Anterior cingulate cortex (tissue), 58 donors: ENCODE results near the gene IGSF11.

Source experiments
- DNase-seq, 58 donors: peaks; one replicate each; lab custom pipeline; 2025; lab: John Stamatoyannopoulos, UW

IGSF11 gene

DNA sequence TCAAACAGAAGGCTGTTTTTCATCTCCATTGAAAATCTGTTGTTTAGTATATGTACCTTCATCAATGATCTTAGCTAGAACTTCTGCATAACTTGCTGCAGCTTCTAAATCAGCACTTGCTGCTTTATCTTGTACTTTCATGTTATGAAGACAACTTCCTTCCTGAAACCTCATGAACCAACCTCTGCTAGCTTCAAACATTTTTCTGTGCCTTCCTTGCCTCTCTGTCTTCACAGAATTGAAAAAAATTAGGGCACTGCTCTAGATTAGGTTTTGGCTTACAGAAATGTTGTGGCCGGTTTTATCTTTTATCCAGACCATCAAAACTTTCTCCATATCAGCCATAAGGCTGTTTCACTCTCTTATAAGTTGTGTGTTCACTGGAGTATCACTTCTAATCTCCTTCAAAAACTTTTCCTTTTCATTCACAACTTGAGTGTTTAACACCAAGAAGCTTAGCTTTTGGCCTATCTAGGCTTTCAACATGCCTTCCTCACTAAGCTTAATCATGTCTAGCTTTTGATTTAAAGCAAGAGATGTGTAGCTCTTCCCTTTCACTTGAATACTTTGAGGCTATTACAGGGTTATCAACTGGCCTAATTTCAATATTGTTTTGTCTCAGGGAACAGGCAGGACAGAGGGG lies 78.6 kb downstream of the IGSF11 start:
- DNase-seq = no peak

DNA sequence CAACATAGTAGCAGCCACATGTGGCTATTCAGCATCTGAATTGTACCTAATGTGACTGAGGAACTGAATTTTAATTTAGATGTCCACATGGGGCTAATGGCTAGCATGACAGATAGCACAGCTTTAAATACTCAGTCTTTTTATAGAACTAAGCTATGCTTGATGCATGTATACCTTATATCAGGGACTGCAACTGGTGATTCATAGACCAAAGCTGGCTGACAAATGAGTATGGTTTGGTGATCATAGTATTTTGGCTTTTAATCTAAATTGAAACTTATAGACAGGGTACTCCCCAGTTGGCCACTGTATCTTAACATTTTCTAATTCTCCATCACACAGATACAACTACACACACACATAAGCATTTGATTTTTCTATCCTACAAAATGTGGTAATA lies 83.6 kb downstream of the IGSF11 start:
- DNase-seq = no peak

DNA sequence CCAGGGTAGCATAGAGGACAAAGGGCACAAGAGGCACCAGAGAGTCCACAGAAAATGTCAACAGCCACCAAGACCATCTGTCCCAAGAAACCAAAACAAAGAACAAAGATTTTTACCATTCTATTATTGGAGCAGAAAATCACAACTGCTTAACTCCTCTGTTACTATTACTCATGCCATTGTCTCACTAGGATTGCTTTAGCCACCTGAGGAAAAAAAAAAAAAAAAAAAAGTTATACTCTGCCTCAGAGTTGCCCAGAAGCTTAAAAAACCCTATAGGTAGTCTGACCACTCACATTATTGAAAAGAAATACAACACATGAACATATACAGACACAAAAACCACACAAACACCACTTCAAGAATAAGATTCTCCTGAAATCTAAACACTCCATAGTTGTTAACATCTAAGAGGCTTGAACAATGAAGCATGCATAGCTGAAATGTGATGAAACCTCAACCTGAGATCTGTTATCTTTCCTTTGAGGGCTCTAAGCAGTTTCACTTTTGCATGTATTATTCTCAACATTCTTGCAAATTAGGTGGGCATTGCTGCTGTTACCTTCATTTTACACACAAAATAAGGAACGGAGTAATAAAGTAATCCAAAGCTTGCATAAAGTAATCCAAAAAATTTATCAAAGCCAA lies 85.4 kb downstream of the IGSF11 start:
- no peak for DNase-seq

DNA sequence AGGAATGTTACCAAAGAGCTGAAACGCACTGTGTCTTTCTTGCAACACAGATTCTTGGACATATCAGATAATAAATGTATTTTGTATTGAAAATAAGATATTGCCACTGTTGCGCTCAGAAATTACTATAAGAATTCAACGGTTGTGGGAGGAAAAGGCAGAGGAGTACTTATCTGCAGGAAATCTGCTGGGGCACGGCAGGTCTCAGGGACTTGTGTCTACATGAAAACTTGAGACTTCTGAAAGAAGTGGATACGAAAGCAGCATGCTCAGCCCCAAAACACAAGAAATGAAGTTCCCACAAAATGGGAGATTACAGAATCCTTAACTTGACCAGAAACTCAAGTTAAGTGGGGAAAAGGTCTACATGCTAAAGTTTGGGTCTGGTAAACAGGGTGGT lies 86.5 kb downstream of the IGSF11 start:
- no peak for DNase-seq

DNA sequence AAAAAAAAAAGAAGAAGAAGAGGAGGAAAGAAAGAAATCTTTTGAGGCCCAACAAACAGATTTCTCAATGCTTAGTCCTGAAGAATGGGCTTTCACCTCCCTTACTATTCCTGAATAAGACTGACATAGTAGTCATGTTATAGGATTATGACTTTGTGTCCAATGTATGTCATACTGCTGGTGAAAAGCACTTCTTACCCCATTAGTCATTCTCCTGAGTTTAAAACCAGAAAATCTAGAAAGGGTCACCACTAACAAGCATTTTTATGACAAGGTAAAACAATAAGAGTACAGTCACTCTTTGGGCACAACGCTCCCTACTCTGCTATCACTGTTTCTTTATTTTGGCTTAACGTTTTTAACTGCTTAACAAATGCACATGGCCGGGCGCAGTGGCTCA lies 88.2 kb downstream of the IGSF11 start:
- DNase-seq = no peak

DNA sequence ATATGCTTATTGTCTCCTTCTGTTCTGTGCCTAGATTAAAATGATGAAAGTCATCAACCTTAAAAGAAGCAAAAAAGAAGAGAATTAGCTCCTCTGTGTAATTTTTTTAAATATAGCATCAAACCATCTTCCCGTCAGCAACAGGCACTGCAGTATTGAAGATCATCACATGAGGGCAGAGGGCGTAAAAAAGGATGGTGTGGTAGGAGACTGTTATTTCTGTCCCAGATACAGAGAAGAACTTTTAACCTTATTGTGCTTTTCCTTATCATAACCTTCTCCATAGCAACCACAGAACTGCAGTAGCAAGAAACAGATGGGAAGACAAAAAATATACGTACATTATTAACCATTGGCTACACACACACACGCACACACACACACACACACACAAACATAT lies 88.8 kb downstream of the IGSF11 start:
- DNase-seq = no peak

DNA sequence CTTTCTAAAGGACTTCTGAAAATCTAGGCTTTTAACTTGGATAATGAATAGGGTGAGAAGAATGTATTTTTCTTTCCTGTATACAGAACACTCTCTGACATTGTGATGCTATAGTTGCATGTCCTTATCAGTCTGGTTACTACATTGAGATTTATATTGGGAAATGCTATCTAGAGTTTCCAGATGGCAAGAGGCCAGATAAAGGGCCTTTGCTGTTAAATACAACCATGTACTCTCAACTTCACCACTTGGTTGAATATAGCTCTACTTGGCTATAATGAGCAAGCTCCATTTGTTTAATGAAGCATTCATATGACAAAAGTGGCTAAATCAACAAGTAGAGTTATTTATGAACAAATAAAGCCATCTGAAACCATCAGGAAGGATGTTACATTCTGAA lies 91.0 kb downstream of the IGSF11 start:
- DNase-seq = no peak

DNA sequence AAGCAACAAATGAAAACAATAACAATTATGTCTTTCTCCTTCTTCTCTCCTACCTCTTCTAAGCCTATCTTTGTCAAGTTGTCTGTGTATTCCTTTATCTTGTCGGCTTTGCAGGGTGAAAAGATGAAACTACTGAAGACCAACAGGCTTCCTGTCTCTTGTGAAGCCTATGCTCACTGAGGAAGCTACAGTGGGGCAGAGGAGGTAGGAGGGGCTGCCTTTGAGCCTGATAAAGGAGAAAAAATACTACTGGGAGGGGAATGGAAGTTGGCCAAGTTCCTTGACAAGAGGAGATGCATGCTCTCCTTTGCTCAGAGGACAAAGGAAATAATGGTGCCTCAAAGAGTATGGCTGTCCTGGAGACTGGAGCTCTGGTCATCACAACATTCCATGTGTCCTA lies 92.0 kb downstream of the IGSF11 start:
- no peak for DNase-seq

DNA sequence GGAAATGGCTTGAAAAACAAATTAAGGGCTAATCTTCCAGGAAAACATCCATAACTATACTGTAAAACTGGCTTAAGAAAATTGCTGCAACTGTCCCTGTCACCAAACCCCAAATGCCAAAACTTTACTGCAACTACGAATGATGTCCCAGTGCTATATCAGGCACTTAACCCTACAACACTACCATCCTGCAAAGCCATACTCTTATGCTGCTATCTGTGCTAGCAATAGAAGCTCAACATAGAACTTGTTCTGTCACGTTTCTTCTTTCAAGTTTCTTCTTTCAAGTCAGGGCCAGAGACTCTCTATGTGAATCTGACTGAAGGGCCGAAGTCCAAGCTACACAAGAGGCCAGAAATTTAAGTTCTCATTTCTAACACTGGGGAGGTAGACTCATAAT lies 92.5 kb downstream of the IGSF11 start:
- DNase-seq = no peak

DNA sequence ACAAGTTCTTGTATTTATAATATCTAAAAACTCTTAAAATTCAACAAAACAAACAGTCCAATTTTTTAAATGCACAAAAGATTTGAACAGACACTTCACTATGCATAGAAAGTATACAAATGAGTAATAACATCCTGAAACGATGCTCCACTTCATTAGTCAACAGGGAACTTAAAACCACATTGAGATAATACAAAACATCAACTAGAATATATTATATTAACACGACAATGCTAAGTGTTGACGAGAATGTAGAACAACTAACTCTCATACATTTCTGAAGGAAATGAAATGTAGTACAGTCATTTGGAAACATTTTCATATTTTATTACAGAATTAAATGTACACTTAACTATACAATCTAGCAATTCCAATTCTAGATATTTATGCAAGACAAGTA lies 93.4 kb downstream of the IGSF11 start:
- no peak for DNase-seq

DNA sequence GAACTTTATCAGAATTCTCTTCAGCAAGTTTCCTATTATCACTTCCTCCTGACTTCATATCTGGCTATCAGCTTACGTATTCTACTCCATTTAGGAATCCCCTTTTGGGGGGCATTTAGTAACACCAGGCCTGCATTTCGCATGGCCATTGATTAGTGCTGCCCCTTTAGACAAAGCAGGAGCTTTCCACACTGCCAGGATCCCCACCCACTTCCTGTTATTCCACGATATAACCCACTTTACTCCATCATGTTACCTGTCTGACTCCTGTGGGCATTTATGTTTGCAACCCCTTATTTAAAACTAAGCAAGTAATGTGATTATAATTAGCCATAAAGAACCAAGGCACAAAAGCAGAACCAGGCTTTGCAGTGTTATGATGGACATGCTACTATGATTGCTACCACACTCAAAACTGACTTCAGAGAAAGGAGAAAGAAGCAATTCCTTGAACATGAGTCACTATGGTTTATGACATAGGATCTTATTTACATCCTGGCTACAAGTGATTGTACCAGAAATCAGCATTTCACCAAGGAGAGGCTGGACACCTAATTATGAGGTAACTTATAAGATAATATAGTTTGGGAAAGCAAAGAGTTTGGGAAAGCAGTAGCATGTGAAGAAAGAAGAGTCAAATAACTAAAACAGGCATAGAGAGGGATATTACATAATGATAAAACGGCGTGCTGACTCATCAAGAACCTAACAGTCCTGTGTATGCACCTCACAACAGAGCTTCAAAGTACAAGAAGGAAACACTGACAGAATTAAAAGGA lies 96.3 kb downstream of the IGSF11 start:
- no peak for DNase-seq

DNA sequence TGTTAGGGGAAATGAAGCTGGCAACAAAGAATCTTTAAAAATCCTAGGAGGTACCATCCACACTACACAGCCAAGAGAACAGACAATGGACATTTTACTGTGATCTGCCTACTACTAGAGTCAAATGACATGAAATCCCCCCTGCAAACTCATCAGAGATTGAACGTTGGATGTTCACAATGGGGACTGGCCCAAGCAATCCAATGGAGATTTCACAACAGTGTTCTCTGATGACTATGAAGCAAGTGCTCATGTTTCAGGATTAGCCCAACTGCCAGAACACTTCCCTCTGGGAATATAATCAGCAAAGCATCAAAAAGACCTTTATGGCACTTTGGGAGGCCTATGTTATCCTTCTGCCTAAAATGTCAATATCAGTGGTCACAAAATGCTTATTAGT lies 97.8 kb downstream of the IGSF11 start:
- DNase-seq = no peak

DNA sequence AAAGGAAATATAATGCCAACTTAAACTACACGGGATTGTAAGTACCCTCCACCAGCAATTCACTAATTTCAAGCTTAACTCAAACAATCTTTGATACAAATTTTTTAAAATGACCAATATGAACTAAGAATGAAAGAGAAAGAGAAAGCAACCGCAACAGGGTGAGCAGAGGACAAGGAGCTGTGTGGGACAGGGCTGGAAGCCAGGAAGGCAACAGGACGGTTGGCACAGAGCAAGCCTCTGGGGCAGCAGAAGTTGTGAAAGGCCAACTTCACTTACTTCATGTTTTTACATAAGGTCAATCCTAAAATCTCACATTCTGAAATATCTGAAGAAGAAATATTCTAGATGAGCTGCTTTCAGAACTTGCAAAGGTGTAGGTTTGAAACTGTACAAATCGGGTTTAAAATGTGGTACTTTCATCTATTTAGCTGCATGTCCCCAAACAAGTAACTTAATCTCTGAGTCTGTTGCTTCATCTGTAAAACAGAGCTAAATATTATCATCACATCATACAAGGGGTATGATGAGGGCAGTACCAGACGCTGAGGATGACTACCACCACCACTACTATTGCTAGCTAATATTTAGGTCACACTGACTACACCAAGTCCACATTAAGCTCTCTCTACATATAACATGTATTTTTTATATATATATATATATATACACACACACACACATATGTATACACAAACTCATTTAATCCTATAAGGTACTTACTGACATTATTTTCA lies 101.7 kb downstream of the IGSF11 start:
- DNase-seq = peak in 25 of 58 donors; percentile 0 to 45 (median 8)

DNA sequence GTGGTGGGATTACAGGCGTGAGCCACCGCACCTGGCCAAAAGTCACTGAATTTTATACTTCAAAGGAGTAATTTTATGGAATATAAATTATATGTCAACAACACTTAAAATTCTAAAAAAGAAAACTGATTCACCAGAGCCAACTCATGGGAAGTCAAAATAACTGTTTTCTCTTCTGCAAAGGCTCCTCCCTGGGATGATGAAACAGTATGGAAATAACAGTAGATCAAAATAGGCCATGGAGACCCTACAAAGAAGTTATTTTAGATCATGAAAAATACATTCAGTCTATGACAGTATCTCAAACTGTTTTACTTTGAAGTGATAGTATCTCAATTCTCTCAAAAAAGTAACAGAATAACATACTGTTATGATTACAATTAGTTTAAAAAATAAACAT lies 102.7 kb downstream of the IGSF11 start:
- DNase-seq = no peak

DNA sequence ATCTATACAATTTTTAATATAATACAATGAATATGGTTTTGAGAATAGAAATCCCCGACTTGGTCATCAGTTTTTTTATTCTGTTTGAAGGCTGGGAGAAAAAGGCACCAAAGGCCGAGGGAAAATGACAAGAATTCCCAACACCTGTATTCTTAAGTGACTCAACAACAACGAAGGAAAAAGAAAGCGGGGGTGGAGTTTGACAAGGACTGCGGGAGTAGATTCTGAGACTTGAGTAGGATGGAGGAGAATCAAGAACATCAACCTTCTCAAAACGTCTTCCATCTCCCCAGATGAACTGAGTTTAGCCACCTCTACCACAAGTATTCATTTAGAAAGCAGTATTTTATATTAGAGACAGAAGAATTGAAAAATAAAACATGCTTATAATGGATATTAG lies 107.2 kb downstream of the IGSF11 start:
- no peak for DNase-seq

DNA sequence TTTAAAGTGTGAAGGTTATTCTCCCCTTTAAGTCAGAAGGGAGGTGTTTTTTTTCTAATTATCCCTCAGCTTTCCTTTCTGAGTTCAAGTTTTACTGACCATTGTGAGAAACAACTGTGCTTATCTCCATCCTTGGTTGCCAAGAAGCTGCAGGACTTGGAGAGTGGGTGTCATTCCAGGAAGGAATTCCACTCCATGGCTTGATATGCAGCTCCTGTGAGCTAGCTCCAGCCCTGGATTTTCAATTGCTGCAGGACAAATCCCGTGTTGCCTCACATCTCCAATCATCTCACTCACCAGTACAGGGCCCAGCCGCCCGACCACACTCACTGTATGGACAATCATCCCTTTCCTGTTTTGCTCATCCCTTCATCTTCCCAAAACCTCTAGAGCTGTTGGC lies 122.5 kb downstream of the IGSF11 start:
- DNase-seq = no peak

DNA sequence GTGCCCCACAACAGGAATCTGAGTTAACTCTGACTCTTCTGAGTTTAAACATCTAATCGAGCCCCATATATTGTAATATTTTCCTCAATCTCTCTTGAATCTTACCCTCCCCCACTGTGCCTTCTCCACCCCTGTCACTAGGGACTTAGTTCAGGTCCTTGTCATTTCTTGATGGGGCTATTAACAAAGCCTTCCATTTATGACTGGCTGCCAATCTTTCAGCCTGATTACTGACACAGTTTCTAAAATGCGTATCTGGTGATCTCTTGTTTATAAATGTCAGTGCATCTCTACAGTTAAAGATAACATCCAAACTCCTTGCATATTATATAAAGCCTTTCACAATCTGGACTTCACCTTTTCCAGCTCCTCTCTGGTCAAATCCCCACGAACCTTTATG lies 124.3 kb downstream of the IGSF11 start:
- no peak for DNase-seq

DNA sequence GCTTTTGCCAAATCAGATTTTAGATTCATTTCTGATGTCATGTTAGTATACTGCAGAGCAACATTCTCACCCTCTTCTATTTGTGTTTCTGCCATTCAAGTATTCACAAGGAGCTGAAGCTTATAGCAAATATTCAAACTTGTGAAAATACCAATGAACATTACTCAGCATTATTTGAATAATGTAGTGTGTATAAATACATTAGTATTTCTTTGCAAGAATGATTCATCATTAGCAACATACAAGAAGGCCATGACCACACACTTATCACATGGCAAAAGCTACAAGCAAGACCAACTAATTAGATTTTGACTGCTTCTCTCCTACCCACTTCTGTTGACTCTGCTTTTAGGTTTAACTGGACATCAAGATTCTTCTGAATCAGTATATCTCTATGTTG lies 124.9 kb downstream of the IGSF11 start:
- no peak for DNase-seq

DNA sequence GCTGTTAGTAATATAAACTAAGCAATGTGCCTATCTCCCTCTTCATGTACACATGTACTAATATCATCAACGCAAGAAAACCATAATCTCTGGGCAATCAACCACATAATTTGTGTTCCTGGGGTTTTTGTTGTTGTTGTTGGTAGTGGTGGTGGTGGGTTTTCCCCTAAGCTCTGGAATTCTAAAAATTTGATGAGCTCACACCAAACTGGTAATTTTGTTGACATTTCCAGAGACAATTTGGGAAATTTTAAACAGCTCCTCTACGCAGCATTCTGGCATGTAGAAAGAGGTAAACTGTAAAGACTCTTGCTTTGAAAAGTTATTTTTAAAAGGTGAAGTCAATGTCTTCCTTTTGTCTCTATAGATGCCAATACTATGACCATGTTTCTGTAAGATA lies 126.7 kb downstream of the IGSF11 start:
- no peak for DNase-seq

DNA sequence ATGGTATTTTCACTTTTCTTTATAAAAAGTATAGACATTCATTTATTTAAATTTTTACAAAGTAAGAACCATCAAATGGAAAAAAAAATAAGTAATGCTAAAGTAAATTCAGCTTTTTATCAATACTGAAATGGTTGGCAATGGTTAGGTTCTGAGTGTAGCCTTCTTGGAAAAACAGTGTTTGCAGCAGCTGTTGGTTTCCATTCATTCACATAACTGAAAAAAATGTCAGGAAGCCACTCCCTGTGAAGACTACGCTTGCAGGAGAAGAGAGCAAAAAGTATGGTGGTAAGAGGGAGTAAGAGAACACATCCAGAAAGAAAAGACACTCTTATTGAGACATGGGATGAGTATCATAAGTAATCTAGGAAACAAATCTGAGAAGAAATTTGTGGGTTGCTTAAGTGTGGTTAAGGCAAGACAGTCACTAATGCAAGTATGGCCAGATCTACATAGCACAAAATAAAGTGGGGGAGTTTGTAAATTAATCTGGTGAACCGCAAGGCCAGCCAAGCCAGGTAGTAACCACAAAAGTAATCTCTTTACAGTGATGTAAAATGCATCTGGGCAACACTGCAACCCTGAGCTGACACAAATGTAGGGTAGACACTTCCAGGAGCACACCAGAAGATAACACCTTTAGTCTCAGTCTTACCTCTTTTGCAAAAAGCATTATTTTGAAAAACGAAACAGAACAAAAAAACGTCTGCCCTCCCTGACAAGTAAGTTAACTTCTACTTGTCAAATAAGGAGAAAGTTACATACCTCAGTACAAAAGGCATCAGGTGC lies 133.7 kb downstream of the IGSF11 start:
- DNase-seq = no peak
